Astrocyte of the hippocampus (primary cell): ENCODE results near the gene HECTD1.
"Not testable (repeated sequence)": the region's sequence is repeated elsewhere in the genome, so short reads cannot be mapped to it uniquely, and the experiment has no call there.

ENCODE experiments used
- DNase-seq: peaks from one replicate; pipeline ENCODE4 v3.0.0; 2011; ENCODE audit warnings: low read depth, low spot score

Gene HECTD1

GRCh38 chr14:31207755-31208545 lies at the start of gene HECTD1:
Gene HECTD1 (minus strand): TSS chr14:31207793. CDS start chr14:31205936, 1,857 bp downstream.
- peak; percentile 97 for DNase-seq

GRCh38 chr14:31257244-31257553 lies 49.6 kb upstream of the HECTD1 start:
- DNase-seq = no peak

- DNase-seq = no peak
Measured at GRCh38 chr14:31256534-31257243, 49.1 kb upstream of the HECTD1 start.

- DNase-seq = not testable (repeated sequence)
Measured at GRCh38 chr14:31255918-31256317, 48.3 kb upstream of the HECTD1 start.

GRCh38 chr14:31255286-31255685 lies 47.7 kb upstream of the HECTD1 start:
- no peak for DNase-seq

- DNase-seq = no peak
Measured at GRCh38 chr14:31253746-31254471, 46.3 kb upstream of the HECTD1 start.

- no peak for DNase-seq
Measured at GRCh38 chr14:31252865-31253264, 45.3 kb upstream of the HECTD1 start.

GRCh38 chr14:31251028-31251958 lies 43.7 kb upstream of the HECTD1 start:
- no peak for DNase-seq

GRCh38 chr14:31244626-31245025 lies 37.0 kb upstream of the HECTD1 start:
- no peak for DNase-seq

- no peak for DNase-seq
Measured at GRCh38 chr14:31243860-31244259, 36.3 kb upstream of the HECTD1 start.

GRCh38 chr14:31242161-31242940 lies 34.8 kb upstream of the HECTD1 start:
- peak; percentile 51 for DNase-seq

- DNase-seq = peak; percentile 12
Measured at GRCh38 chr14:31241450-31242114, 34.0 kb upstream of the HECTD1 start.

- no peak for DNase-seq
Measured at GRCh38 chr14:31239741-31240140, 32.1 kb upstream of the HECTD1 start.

GRCh38 chr14:31235462-31235861 lies 27.9 kb upstream of the HECTD1 start:
- no peak for DNase-seq

- no peak for DNase-seq
Measured at GRCh38 chr14:31232081-31232480, 24.5 kb upstream of the HECTD1 start.

GRCh38 chr14:31231272-31231671 lies 23.7 kb upstream of the HECTD1 start:
- DNase-seq = not testable (repeated sequence)

GRCh38 chr14:31230573-31230958 lies 23.0 kb upstream of the HECTD1 start:
- DNase-seq = no peak

GRCh38 chr14:31229638-31230572 lies 22.3 kb upstream of the HECTD1 start:
- DNase-seq = peak; percentile 88

GRCh38 chr14:31229009-31229408 lies 21.4 kb upstream of the HECTD1 start:
- DNase-seq = no peak
